ENCODE results near the gene GTPBP8.

GTPBP8 gene

GRCh38 chr3:113019182-113020137 lies 28.7 kb downstream of the GTPBP8 start:
- TF ChIP-seq CTCF (IDR thresholded peaks at IDR 0.05), result no peak

- no peak for TF ChIP-seq CTCF (IDR thresholded peaks at IDR 0.05)
Observed at GRCh38 chr3:113021471-113021870, 30.7 kb downstream of the GTPBP8 start.

GRCh38 chr3:113034011-113034410 lies 43.2 kb downstream of the GTPBP8 start:
- TF ChIP-seq CTCF (IDR thresholded peaks at IDR 0.05), result no peak

- TF ChIP-seq CTCF (IDR thresholded peaks at IDR 0.05), result peak; percentile 83
Observed at GRCh38 chr3:113035387-113035982, 44.7 kb downstream of the GTPBP8 start.

GRCh38 chr3:113038328-113038727 lies 47.5 kb downstream of the GTPBP8 start:
- no peak for TF ChIP-seq CTCF (IDR thresholded peaks at IDR 0.05)

GRCh38 chr3:113039546-113039945 lies 48.8 kb downstream of the GTPBP8 start:
- TF ChIP-seq CTCF (IDR thresholded peaks at IDR 0.05), result no peak

- no peak for TF ChIP-seq CTCF (IDR thresholded peaks at IDR 0.05)
Observed at GRCh38 chr3:113040231-113040630, 49.4 kb downstream of the GTPBP8 start.

All from LNCAP (cell line).